ENCODE measurements around the gene KEAP1. TPM values are rescaled to one million over a fixed set of nuclear protein-coding genes. Genes with fewer than 3 reads are reported as not detected.

The KEAP1 gene
- total RNA-seq, 1 experiment from 2014 or later, result 75.2 TPM

- Histone ChIP-seq H3K27me3 (ENCODE audit: insufficient read depth, low read length) (no peaks in the 10 kb centered on the region), H2AFZ (ENCODE audit: low read depth, low read length, poor library complexity, severe bottlenecking) (peak within 1 kb of the TSS; percentile 90), H3K36me3 (ENCODE audit: control insufficient read depth in 1 of 2, insufficient read depth in 2 of 2, low read length in 2 of 2) (peaks cover 3% of the 10 kb centered on the region in 2 experiments; a peak in 1 of 4 replicates), H3K9me3 (ENCODE audit: control insufficient read depth in 1 of 2, insufficient read depth in 1 of 2, low read depth in 1 of 2, low read length in 2 of 2) (no peaks in the 10 kb centered on the region), H3K4me1 (ENCODE audit: control insufficient read depth in 1 of 2, insufficient read depth in 2 of 2, low read length in 2 of 2) (peaks cover 10 to 24% of the 10 kb centered on the region in 2 experiments; a peak in 3 of 4 replicates), H3K79me2 (ENCODE audit: insufficient read depth, low read length) (peaks cover 24% of the 10 kb centered on the region), H3K27ac (ENCODE audit: low read depth, low read length) (peak within 1 kb of the TSS; percentile 91), H3K4me2 (ENCODE audit: low read length) (peak within 1 kb of the TSS; percentile 97), H3K9me2 (ENCODE audit: insufficient read depth) (no peaks in the 10 kb centered on the region), H4K20me1 (ENCODE audit: insufficient read depth) (no peaks in the 10 kb centered on the region), H3K4me3 (replicated peaks in 1 of 2; ENCODE audit: low read depth in 1 of 2, low read length in 2 of 2) (peak within 1 kb of the TSS; percentile 92 to 93), H3K9ac (ENCODE audit: low read length) (peak within 1 kb of the TSS; percentile 92)
- ATAC-seq, result peak; percentile 80
- peak; percentile 56 for DNase-seq (ENCODE audit: low read depth, low spot score)
- peak; percentile 90 for TF ChIP-seq YY1 (IDR thresholded peaks at IDR 0.05; ENCODE audit: extremely low read depth, insufficient replicate concordance, low read depth, low read length)
- peak; percentile 87; the same call in 1 of the 2 replicates for TF ChIP-seq ZFX (IDR thresholded peaks at IDR 0.05)
- TF ChIP-seq SP1 (IDR thresholded peaks at IDR 0.05; ENCODE audit: low read depth), result peak; percentile 11; the same call in 1 of the 2 replicates
- peak; percentile 92 for TF ChIP-seq POLR2AphosphoS5 (IDR thresholded peaks at IDR 0.05; ENCODE audit: low read depth, low read length)
- TF ChIP-seq REST (IDR thresholded peaks at IDR 0.05; ENCODE audit: low read depth), result no peak
- peak; percentile 44 for TF ChIP-seq POLR2A (IDR thresholded peaks at IDR 0.05; ENCODE audit: borderline replicate concordance, extremely low read depth, insufficient read depth, insufficient read length)
- CTCF ChIA-PET, result interaction anchor here (0.7 to 3.1 kb wide), 2 partner anchors 9 to 22 kb away, joined by 3 to 15 read pairs; no protein-coding TSS in a partner anchor
- no TSS peak for BruUV-seq (replicated peaks)
- POLR2A ChIA-PET, result interaction anchor here (1.1 kb wide), 1 partner anchor 9 kb away, joined by 4 read pairs; no protein-coding TSS in a partner anchor
- intact Hi-C loops (cut with micrococcal nuclease), result loop anchor here (2.0 to 5.0 kb wide), 2 partner anchors 25 to 36 kb away; partner anchors contain the start of gene CDKN2D
- RAD21 ChIA-PET (ENCODE audit: low non-redundant PET in 1 of 2, low total read pairs in 2 of 2, uncharacterized antibody in 2 of 2, unreplicated experiment in 2 of 2), result interaction anchor here (0.6 to 0.7 kb wide), 2 partner anchors 32 to 102 kb away, joined by 4 to 7 read pairs; no protein-coding TSS in a partner anchor
Measured at GRCh38 chr19:10543420-10544241, 40.5 kb upstream of the KEAP1 start, which contains the start of gene ATG4D. ATG4D (plus strand) TSS chr19:10543904; CDS start chr19:10544091, 187 bp downstream.
